Pancreas (tissue), 10 donors: Measurements from ENCODE around the gene SCN10A. TPM values are rescaled to one million over a fixed set of nuclear protein-coding genes. Genes with fewer than 3 reads are reported as not detected.

Source experiments
- ATAC-seq, 4 donors: fragments of 200-7000 bp; cut with Tn5 transposase; one replicate each; pipeline versions ENCODE4 v1.8.0 to v1.9.1; 2020; ENCODE audit warnings: mild to moderate bottlenecking in 4 of 4, moderate library complexity in 4 of 4
- DNase-seq, 6 donors: peaks; one replicate each; pipeline ENCODE4 v3.0.0-alpha.2; 2020
- FAIRE-seq: peaks from 2 replicates; lab custom pipeline; 2012; peaks lifted over from hg19 to GRCh38; lab: Jason Lieb, UNC
- H3K27ac ChIP-seq, 4 donors: fragments of 200-600 bp; sonication (generic); 1 replicate in 3 of 4; 2 replicates in 1 of 4; pipeline versions ENCODE4 v1.5.0 to v1.8.0; 2020
- H3K27me3 ChIP-seq, 4 donors: fragments of 200-600 bp; one replicate each; pipeline ENCODE4 v1.8.0; 2021
- H3K36me3 ChIP-seq, 3 donors: fragments of 200-600 bp; sonication (generic) in 1 of 3; one replicate each; pipeline versions ENCODE4 v1.5.0 to v1.8.0; 2020 to 2021
- H3K4me1 ChIP-seq, 3 donors: fragments of 200-600 bp; one replicate each; pipeline ENCODE4 v1.8.0; 2021
- H3K4me3 ChIP-seq, 4 donors: fragments of 200-600 bp; sonication (generic) in 2 of 4; one replicate each; pipeline versions ENCODE4 v1.5.0 to v1.8.0; 2020 to 2021
- H3K9me3 ChIP-seq, 4 donors: fragments of 200-600 bp; one replicate each; pipeline ENCODE4 v1.8.0; 2021
- WGBS, 2 donors: extraction: QIAGEN DNeasy Blood & Tissue Kit; methylation state at CpG; one replicate each; pipeline ENCODE4 v1.1.7; 2013; 5-methylcytosine and 5-hydroxymethylcytosine counted together
- intact Hi-C, 3 donors: fragments of 100-400 bp; cut with DNase I; formaldehyde crosslinking; loops; one replicate each; pipeline versions ENCODE4 v1.11.1 to v1.14.2; 2022
- polyA plus RNA-seq, 2 donors: library from polyadenylated mRNA; stranded (reverse); fragments of 200-250 nt; gene quantifications; one replicate each; pipeline ENCODE4 v1.2.3, GENCODE V29; 2013
- total RNA-seq, 6 donors: library from RNA; stranded (reverse); fragmentation: NEBNext Ultra II Directional in 4 of 6; extraction: Animal tissue kit (Norgen Biotek cat#: 25700) in 4 of 6; gene quantifications; one replicate each; pipeline versions ENCODE4 v1.2.1 to v1.2.4, GENCODE V29; 2021 to 2023
- TF ChIP-seq, protein P1 (sequence below), 4 donors: fragments of 200-600 bp; sonication (generic) in 3 of 4; IDR thresholded peaks; one replicate each; pipeline versions ENCODE4 v1.5.0 to v1.8.0; 2021; ENCODE audit warnings: antibody characterized with exemption in 4 of 4
- donor health status: healthy with polysubstance abuse.
- donor health status: DM: no; HTN: no; CAD: no; lungs with moderate emphysema.
- donor health status: DM: no; HTN: no; CAD: no.
- donor health status: control.
- donor health status: control.
- donor health status: Bipolar disorder and iron deficiency.
- donor health status: DM: yes; HTN: yes; CAD: no.
- donor health status: DM: no; HTN: no; CAD: no.
- donor health status: DM: no; HTN: no; CAD: no.
- donor health status: DM: yes; HTN: yes; CAD: no.

The SCN10A gene
- total and polyA plus RNA-seq, 8 donors = not detected

DNA sequence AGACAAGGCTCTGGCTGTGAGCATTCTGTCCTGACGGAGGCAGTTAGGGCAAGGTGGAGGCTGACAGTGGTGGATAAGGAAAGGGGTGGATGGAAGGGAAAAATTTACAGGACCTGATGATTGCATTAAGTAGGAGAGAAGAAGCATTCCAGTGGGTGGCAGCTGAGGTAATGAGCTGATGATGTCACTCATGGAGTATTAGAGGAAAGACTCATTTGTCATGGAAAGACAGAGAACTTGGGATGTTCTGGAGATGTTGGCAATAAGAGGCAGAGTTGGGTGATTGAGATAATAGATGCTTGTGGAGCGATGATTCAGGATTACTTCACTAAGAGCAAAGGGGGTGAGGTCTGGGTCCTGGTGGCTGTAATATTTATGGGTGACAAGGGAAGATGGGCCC is 102.9 kb downstream of the SCN10A start:
- no peak for FAIRE-seq
- intact Hi-C loops = no loop called here
- TF ChIP-seq, protein P1, sequence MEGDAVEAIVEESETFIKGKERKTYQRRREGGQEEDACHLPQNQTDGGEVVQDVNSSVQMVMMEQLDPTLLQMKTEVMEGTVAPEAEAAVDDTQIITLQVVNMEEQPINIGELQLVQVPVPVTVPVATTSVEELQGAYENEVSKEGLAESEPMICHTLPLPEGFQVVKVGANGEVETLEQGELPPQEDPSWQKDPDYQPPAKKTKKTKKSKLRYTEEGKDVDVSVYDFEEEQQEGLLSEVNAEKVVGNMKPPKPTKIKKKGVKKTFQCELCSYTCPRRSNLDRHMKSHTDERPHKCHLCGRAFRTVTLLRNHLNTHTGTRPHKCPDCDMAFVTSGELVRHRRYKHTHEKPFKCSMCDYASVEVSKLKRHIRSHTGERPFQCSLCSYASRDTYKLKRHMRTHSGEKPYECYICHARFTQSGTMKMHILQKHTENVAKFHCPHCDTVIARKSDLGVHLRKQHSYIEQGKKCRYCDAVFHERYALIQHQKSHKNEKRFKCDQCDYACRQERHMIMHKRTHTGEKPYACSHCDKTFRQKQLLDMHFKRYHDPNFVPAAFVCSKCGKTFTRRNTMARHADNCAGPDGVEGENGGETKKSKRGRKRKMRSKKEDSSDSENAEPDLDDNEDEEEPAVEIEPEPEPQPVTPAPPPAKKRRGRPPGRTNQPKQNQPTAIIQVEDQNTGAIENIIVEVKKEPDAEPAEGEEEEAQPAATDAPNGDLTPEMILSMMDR (IDR thresholded peaks at IDR 0.05) = no peak
- Histone ChIP-seq H3K4me3 (no peak overlapping the region), H3K36me3 (no peaks in the 10 kb centered on the region), H3K9me3 (no peaks in the 10 kb centered on the region), H3K27me3 (no peaks in the 10 kb centered on the region), H3K27ac (no peak overlapping the region), H3K4me1 (no peaks in the 10 kb centered on the region)
- WGBS, 2 donors = 81 to 86% methylated on average over 2 of the region's 2 CpGs
- no peak for DNase-seq
- no peak for ATAC-seq

DNA sequence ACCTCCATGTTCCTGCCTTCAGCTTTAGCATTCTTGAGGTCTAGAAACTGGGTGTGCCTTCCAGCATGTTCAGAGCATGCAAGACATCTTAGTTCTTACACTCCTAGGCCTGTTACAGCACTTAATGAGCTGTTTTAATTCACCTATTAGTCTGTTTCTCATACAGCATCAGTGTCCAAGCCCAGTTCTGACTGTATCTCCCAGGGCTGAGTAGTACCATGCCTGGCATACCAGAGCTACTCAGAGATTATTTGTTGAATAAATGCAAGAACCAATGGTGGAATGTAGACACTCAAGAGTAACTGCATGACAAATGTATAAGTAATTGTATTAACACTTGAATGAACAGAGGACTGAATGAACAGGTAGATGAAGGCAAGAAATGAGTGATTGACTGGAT is 104.7 kb downstream of the SCN10A start:
- Histone ChIP-seq H3K27me3 (no peaks in the 10 kb centered on the region), H3K4me1 (no peaks in the 10 kb centered on the region), H3K36me3 (no peaks in the 10 kb centered on the region), H3K4me3 (no peak overlapping the region), H3K27ac (no peak overlapping the region), H3K9me3 (no peaks in the 10 kb centered on the region)
- DNase-seq (no peak), ATAC-seq (no peak), FAIRE-seq (no peak)
- intact Hi-C loops = no loop called here
- TF ChIP-seq, protein P1 (IDR thresholded peaks at IDR 0.05) = no peak

DNA sequence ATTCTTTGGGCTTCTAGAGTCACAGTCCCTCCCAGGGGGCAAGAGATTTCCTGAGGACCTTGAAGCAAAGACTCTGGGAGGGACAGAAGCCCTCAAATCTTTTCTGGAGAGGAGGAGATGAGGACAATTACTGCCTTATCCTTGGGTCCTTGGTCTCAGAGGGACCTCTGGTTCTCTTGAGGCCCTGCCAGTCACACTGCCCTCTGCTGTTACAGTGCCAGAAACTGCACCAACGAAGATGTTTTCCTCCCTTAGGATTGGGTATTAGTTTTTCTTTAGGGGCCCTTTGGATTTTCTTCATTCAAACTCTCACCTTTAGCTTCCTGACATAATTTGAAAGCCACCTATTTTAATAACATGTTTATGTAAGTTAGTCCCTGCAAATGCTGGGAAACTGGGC is 108.3 kb downstream of the SCN10A start:
- Histone ChIP-seq H3K27ac (no peak overlapping the region), H3K4me1 (no peaks in the 10 kb centered on the region), H3K27me3 (no peaks in the 10 kb centered on the region), H3K4me3 (no peak overlapping the region), H3K36me3 (no peaks in the 10 kb centered on the region), H3K9me3 (no peaks in the 10 kb centered on the region)
- intact Hi-C loops = no loop called here
- WGBS, 2 donors = 7 to 10% methylated on average over 1 of the region's 1 CpG
- no peak for DNase-seq
- FAIRE-seq = no peak
- ATAC-seq = no peak
- TF ChIP-seq, protein P1 (IDR thresholded peaks at IDR 0.05) = no peak

DNA sequence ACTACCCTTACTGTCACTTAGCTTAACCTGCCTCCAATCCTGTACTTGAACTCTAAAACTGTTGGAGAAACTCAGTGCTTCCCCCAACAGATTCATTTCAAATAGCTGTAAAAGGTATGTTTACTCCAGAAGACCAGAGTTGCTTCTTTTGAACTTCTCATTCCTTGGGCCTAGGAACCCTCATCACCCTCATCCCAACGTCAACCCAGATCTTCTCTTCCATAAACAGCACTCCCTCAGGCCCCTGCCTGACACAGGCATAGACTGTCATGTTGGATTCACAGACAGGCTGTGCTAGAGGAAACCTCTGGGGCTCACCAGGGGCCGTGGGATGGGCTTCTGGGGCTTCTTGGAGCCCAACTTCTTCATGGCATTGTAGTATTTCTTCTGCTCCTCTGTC is 109.1 kb downstream of the SCN10A start:
- ATAC-seq = no peak
- 48 to 55% methylated on average over 2 of the region's 2 CpGs for WGBS, 2 donors
- DNase-seq = no peak
- H3K27me3 ChIP-seq = no peaks in the 10 kb centered on the region
- no peaks in the 10 kb centered on the region for H3K9me3 ChIP-seq
- TF ChIP-seq, protein P1 (IDR thresholded peaks at IDR 0.05) = no peak
- intact Hi-C loops = no loop called here
- H3K4me3 ChIP-seq = no peak overlapping the region
- no peaks in the 10 kb centered on the region for H3K36me3 ChIP-seq
- H3K27ac ChIP-seq = no peak overlapping the region
- H3K4me1 ChIP-seq = no peaks in the 10 kb centered on the region
- no peak for FAIRE-seq

DNA sequence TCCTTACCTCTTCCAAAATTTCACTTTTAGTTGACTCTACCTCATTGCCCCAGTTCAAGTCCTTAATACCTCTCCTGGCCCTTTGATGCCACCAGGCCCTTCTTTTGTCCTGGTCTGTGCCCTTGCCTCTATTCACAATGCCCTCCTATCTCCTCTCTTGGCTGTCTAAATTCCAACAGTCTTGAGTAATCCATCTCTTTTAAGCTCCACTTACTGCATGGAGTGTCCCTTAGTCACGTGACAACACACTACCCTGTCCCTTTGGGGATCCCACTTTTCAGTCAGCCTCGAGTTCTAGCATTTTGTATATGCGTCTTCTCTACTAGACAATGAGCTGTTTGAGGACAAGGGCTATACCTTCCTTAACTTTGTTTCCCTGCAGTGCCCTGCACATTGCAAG is 113.8 kb downstream of the SCN10A start:
- no peak overlapping the region for H3K4me3 ChIP-seq
- H3K36me3 ChIP-seq = no peaks in the 10 kb centered on the region
- H3K9me3 ChIP-seq = no peaks in the 10 kb centered on the region
- intact Hi-C loops = no loop called here
- H3K4me1 ChIP-seq = no peaks in the 10 kb centered on the region
- FAIRE-seq = no peak
- no peaks in the 10 kb centered on the region for H3K27me3 ChIP-seq
- no peak for ATAC-seq
- no peak for DNase-seq
- 68 to 79% methylated on average over 3 of the region's 3 CpGs for WGBS, 2 donors
- TF ChIP-seq, protein P1 (IDR thresholded peaks at IDR 0.05) = no peak
- H3K27ac ChIP-seq = no peak overlapping the region
